Stimulated activated CD4-positive, alpha-beta T cell treated with anti-CD3 and anti-CD28 coated beads, TNF-alpha, amount 100 ng/mL, for 24 hours (primary cell): Measurements from ENCODE around the gene PDE4B.

ENCODE experiments used
- DNase-seq, 3 experiments: peaks; one replicate each; pipeline ENCODE4 v3.0.0-alpha.2; 2020; ENCODE audit warnings: low read depth in 3 of 3

PDE4B gene

DNA sequence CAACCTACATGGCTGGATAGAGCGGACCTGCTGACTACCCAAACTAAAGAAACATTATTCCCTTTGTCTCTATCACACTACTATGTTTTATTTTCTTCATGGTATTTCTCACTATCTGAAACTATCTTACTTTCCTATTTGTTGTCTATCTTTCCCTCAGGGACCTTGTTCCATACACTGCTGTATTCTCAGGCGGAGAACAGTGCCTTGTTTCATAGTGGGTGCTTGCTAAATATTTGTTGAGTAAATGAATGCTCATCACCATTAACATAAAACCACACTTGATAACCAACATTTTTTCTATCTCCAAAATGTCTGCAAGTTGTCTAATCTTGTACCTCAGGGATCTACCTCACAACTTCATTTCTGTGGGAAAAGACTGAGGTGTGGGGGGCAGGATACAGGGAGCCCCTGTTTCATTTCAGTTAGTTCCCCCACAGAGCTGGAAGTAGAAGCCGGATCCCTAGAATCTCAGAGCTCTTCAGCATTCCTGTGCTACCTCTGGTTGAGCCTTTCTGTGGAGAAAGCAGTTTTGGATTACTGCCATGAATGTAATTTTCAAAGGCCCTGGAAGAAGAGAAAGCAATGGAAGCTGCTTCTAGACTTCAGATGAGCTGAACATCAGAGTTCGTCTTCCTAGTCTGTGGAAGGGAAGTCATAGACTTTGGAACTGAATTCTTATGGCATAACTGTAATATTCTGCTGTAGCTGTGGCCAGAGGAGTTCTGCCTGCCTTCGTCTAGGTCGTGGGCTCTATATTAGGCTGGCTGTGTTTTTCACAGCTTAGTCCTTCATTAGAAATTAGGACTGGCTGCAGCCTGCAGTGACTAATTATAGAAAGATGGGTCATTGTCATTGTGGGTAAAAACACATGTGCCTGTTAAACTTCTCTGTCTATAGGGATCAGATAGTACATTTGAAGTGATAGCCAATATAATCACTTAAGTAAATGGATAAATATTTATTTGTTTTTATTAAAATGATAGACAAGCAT, 448.1 kb downstream of the PDE4B start:
- no peak for DNase-seq

DNA sequence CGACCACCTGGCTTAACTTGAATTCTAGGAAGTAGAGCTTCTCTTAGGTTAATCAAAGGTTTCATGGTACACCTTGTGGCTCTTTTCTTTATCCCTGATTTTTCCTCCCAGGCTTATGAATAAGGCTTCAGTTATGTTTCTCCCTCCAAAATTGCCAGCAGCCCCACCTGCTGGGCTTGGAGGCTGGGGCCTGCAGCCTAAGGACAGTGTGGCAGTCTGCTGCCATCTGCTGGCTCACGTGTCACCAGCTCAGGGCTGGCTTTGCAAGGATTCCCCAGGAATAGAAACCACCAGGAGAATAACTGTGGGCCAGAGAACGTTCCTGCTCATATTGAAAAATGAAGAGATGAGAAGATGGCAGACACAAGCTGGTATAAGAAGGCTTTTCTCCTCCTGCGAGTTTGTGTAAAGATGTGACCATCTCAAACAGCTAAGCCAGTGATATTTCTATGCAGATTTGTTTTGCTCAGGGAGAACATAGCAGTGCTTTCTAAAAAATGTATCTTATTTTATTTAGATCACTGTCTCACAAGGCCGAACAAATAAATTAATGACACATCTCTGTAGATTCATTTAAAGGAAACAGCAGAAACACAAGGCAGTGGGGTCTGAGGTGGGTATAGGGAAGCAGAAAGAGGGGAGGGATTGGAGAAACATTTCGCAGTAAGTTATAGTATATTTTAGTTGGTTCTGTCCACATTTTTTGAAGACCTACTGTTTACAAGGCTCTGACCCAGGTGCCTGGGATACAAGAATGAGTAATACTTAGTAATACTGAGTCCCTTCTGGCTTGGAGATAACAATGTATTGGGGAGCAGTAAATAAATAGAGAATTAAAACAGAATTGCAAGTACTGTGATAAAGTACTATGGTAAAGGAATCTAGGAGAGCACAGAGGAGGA, 450.2 kb downstream of the PDE4B start:
- DNase-seq = peak; percentile 55 to 71 (median 58)

DNA sequence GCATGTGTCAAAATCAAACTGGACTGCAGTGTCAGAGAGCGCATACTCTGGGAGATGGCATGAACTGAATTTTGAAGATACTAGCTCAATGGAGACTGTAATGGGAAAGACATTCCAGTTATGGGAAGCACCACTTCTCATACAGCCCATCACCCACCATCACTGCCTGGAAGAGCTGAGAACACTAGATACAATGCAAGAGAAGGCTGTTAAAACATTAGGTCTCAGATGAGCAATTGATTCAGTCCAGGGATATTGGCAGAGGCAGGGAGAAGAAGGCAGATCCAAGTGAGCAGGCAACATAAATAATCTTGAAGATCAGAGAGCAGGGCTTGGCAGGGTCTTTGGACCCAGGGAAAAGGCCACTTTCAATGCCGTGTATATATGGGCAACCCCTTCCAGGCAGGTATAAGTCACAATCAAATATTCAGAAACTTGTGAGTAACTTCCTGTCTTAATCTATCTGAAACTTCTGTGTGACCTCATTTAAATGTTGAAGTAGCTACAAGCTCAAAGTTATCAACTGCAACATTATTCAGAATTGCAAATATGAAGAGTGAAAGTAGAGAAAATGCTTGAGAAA, 450.9 kb downstream of the PDE4B start:
- no peak for DNase-seq

DNA sequence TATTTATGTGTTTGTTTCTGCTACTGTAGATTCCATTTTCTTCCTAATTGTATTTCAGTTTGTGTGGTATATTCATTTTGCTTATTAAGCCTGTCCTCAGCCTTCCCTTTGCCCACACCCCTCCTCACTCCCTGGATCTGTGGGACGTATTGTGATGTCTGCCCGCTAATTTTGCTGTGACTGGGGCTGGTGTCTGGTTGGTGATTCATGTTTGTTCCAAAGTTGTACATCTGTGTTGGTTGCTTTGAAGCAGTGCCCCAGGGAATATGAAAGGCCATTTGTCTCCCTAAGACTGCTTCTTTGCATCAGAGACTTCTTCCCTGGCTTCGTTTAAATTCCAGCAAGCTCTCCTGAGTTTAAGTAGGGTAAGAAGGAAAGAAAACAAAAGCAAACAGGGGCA, 451.7 kb downstream of the PDE4B start:
- DNase-seq = no peak

DNA sequence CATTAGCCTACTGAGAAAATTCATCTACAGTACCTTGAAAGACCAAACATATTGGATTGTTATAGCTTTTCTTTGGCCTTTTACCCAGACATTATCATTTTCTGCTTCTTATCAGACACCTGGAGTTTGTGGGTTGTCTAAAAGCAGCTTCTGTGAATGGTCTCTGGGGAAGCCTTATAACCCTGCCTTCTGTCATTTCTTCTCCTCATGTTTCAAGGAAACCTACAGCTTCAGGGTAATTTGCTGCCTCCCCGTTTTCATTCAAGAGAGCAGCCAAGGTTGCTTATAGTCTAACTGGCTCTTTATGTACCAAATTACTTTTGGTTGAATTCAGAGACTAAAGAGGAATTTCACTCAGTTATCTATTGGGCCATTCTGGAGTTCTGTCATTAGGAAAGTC, 453.0 kb downstream of the PDE4B start:
- no peak for DNase-seq

DNA sequence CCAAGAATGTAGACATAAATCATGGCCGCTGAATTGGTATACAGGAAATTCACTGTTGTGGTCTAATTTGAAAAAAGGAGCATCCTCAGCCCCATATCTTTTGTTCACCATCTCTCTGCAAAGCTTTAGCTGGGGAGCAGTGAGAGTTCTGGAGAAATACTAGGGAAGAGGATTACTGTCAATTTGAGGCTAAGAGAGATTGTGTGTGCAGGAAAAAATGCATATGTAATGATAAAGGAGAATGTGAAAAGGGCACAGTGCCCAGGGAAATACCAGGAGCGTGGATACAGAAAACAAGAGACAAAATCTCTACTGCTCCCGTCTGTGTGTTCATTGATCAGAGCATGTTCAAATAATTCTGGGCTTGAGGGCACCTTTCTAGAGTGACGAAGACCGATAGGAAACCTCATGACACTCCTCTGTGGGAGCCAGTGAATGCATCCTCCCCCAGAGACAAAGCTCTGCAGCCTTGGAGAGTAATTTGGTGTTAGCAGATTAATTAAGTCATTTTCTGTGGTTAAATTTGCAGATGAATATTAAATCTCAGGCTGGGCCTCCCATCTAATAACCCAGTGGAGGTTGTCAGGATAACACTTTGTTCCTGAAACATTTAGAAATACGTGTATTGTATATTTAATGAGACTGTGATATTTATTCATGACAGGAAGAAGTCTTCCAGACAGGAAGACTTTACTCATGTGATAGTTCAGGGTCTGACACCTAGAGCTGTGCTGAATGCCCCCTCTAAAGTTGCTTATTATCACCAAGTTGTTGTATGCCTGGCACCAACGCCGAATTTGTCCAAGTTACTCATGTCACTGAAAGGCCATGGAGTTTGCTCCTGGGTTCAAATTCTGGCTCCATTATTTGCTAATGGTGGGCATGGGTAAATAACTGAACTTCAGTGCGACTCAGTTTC, 453.9 kb downstream of the PDE4B start:
- no peak for DNase-seq

DNA sequence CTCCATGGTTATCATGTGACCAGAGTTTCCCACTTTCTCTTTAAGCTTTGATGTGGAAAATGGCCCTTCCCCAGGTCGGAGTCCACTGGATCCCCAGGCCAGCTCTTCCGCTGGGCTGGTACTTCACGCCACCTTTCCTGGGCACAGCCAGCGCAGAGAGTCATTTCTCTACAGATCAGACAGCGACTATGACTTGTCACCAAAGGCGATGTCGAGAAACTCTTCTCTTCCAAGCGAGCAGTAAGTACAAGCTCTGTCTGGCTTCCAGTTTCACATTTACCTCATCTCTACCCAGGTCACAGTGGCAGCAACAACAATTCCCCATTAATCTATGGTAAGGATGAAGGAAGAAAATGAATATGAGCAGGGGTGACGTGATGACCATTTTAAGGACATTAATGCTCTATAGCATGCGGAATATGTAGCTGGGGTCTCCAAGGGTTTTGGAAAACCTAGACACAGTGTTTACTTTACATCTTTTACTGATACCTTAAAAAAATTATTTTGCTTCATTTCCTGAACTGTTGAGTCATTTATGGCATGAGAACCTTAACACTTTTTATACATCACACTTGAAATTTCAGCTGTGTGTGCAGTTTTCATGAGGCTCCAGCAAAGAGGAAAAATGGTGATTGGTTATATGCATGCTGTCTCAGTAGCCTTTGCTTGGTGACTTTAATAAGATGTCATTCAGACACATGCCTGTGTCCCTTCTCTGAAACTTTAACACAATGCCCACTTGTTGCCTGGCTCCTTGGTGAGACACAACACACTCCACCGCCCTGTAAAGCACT, 454.9 kb downstream of the PDE4B start:
- DNase-seq = peak in 2 of 3 experiments; percentile 40 to 44

DNA sequence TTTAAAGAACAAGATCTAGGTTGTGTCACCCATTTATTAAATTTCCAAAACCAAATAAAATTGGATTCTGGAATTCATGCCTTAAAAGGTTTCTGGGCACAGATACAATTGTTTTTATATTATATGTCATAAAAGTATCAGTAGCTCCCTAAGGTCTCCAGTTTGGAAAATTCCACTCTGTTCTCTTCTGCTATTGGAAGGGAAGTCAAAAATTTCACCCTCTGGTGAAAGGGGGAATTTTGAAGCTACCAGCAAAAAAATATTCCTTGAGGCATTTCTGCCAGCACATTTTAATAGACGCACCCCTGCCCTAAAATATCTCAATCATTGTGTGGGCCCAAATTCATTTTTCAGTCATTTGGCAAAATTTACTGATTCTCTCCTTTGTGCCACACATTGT, 455.6 kb downstream of the PDE4B start:
- no peak for DNase-seq

DNA sequence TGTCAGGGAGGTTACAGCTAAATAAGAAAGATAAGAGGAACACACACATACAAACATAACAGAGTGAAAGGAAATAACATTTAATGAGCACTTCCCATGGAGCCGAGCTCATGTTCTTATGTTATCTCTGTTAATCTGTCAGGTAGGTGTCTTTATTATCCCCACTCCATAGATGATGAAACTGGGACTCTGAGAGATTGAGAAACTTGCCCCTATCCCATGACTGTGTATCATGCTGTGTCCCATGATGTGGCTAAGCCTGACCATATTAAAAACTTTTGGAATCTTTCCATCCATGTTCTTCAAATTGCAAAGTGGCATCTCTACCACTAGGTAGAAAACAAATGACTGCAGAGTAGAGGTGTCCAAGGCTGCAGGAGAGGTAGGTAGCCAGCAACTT, 456.1 kb downstream of the PDE4B start:
- DNase-seq = no peak

DNA sequence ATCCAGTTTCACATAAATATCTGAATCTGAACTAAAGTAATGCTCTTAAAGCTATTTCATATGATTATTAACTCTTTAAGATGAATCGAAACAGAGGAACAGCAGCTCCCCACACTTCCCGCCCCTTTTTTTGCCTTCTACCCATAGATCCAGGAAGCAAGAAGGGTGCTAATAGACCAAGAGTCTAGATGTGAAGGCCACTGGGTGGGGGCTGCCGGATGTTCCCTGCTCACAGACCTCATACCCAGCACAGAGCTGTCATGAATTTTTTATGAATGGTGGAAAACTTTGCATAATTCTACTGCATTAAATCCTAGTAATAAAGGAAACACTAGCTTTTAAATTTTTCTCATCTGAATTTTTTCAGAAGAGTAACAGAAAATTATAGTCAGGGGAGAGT, 457.4 kb downstream of the PDE4B start:
- DNase-seq = no peak

DNA sequence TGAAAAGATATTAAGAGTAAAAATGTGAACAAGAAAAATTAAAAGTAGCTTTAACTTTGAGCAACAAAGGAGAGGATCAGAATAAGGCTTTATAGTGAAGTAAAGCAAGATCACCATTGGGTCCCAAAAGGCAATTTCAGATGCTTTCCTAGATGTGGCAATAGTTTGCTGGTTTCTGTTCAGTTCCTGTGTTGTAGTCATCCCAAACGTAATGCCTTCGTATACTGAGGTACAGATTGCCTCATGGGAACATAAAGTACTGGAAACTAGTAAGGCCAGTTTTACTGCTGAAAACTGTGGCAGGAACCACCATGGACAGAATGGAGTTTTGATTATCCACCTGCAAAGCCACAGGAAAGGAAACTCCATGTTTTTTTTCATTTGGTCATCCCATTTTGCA, 457.8 kb downstream of the PDE4B start:
- no peak for DNase-seq

DNA sequence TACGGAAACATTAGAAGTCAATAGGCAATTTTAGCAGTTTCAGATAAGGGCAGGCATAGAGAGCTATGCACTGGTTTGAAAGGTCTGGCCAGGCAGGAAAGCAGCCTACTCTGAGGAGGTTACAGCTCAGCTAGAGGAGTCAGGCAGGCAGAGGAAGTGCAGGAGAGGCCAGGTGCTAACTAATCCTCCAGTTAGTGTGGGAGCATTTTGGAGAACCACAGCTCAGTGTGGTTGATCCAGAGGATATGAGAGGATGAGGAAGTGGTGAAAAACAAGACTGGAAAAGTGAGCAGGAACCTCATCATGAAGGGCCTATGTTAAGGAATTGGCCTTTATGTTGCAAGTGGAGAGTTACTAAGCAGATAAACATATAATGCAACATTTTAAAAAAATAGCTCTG, 458.9 kb downstream of the PDE4B start:
- no peak for DNase-seq

DNA sequence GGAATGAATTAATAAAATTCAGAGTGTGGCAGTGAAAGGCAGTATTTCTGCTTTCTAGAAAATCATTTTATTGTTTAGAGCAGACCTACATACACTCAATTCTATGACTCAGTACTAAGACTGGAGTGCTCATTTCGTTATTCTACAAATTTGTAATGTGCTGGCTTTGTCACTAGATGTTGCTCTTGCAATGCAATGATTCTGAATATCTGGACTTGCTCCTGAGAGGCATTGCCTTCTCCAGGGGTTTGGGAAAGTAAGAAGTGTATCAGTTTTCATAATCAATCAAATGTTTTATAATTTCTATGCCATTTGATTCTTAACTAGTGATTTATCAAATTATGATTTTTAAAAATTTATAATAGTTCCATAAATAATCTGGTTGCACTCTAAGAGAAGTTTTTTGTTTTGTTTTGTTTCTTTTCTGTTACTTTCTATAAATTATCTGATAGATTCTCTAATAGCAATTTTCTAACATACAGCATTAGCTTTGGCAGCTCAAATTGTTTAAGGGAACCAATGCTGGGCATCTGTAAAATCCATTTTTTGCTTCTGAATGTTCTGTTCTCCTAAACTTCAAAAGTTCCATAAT, 460.7 kb downstream of the PDE4B start:
- no peak for DNase-seq

DNA sequence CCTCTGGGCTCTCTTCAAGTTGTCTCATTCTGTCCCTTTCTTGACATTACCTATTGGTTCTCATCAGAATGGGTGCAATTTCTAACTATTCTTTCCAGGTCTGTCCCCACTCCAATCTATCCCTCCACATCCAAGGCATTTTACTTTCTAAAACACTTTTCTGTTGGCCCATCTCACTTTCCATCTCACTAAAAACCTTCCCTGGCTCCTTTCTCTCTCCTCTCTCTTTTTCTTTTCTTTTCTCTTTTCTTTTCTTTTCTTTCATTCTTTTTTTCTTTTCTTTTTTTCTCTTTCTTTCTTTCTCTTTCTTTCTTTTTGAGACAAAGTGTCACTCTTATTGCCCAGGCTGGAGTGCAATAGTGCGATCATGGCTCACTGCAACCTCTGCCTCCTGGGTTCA, 462.1 kb downstream of the PDE4B start:
- no peak for DNase-seq

DNA sequence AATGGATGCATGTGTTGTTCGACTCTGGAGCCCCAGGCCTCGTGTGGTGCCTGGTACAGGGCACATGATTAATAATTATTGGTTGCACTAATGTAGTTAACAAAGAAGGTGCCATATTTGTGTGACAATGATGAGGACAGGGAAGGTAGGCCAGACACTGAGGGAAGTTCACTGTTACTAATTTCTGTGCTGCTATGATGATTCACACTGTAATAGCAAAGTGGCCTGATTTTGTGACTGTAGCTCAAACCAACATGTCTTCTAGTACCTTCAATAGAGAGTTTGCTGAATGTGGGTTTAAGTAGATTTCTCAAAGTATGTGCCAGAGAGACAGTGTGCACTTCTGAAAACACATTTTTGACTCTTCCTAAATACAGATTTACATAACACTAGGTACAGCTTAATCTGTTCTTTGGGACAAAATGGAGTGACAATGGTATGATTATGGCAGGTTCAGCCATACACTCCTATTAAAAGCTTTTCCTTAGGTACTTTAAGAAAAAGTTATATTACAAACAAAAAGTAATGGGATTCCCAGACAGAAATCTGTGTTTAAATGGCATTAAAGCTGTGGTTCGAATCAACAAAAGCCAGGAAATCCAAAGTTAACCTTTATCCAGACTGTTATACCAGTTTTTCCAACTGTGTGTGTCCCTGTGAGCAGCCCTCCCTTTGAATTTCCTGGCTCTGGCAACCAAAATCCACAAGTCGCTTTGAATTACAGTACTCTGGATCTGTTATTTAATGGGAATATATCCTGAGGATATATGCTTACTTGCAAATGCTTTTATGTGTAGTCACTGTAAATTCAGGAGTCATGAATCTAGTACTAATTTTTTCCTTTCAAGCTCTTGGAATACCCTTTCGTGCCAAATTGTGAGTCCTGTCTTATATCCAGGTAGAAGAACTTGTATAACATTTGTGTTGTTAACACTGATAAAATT, 464.2 kb downstream of the PDE4B start:
- no peak for DNase-seq

DNA sequence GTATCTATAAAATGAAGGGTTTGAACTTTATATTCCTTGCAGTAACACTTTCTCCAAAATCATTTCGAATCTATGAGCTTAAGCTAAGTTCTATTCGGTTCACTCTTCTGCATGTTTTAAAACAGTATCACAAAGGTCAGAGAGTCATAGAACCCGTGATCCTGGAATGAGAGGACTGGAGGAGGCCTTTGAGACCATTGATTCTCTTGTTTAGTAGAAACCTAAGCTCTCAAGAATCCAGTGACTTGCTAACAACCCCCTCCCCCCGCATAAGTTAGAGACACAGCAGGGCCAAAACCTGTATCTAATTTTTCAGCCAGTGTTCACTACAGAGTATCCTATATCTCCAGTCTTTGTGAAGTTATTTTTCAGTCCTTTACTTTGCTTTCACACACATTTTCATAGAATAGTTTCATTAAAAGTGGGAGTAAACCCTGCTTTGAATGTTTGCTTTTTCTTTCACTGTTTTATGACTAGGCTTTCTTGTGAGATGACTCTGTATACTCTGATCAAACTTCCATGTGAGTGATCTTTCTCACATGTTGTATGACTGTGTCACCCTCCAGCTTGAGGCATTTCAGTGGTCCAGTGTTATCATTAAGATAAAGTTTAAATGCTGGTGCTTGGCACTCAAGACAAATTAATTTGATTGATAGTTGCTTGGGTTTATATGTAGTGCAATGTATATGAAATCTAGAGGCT, 465.9 kb downstream of the PDE4B start:
- no peak for DNase-seq

DNA sequence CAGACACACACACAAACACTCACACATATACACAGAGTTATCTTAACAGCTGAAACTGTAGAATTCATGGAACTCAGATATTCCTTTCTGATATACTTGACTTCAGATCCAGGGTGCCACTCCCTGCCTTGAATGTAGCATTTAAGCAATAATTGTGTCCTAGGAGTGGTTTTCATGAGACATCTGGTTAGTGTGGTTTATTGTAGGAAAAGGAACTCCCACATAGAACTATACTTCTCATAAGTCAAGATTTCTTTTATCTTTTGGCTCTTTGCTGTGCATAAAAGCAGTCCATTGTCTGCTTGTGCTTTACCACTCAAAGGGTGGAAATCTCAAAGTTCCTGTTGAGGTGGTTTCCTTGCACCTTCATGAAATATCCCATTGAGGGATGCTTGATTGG, 468.7 kb downstream of the PDE4B start:
- no peak for DNase-seq
